Smooth muscle cell (in vitro differentiated cells): ENCODE results near the gene RBPJ. TPM values are rescaled to one million over a fixed set of nuclear protein-coding genes. Genes with fewer than 3 reads are reported as not detected.
A peak's percentile ranks its signal among the peaks of the same experiment; 100 is the strongest.

Source experiments
- DNase-seq: peaks from one replicate; lab custom pipeline; 2025; ENCODE audit not compliant: unreplicated experiment; lab: John Stamatoyannopoulos, UW
- H2AFZ ChIP-seq: fragments of 200-600 bp; sonication (generic); 2 replicates; pipeline ENCODE4 v1.6.0; 2016; ENCODE audit warnings: antibody characterized with exemption, low read depth, mild to moderate bottlenecking
- H3F3A ChIP-seq: fragments of 200-600 bp; sonication (generic); 2 replicates; pipeline ENCODE4 v1.6.0; 2017; ENCODE audit warnings: antibody characterized with exemption, low read depth
- H3K27ac ChIP-seq: fragments of 200-600 bp; sonication (generic); 2 replicates; pipeline ENCODE4 v1.5.1; 2016; ENCODE audit warnings: low read depth, mild to moderate bottlenecking
- H3K27me3 ChIP-seq: fragments of 200-600 bp; sonication (generic); 2 replicates; pipeline ENCODE4 v1.6.1; 2016; ENCODE audit warnings: low read depth, mild to moderate bottlenecking
- H3K36me3 ChIP-seq: fragments of 200-600 bp; sonication (generic); 2 replicates; pipeline ENCODE4 v1.5.1; 2016; ENCODE audit warnings: low read depth
- H3K4me1 ChIP-seq: fragments of 200-600 bp; sonication (generic); 2 replicates; pipeline ENCODE4 v1.5.1; 2016; ENCODE audit warnings: low read depth
- H3K4me2 ChIP-seq: fragments of 200-600 bp; sonication (generic); 2 replicates; pipeline ENCODE4 v1.6.0; 2016; ENCODE audit warnings: mild to moderate bottlenecking
- H3K4me3 ChIP-seq: fragments of 200-600 bp; sonication (generic); 2 replicates; pipeline ENCODE4 v1.5.1; 2016; ENCODE audit warnings: mild to moderate bottlenecking
- H3K79me2 ChIP-seq: fragments of 200-600 bp; sonication (generic); 2 replicates; pipeline ENCODE4 v1.6.0; 2016; ENCODE audit warnings: low read depth, mild to moderate bottlenecking
- H3K9ac ChIP-seq: fragments of 200-600 bp; sonication (generic); 2 replicates; pipeline ENCODE4 v1.6.0; 2016; ENCODE audit warnings: low read depth
- H3K9me3 ChIP-seq: fragments of 200-600 bp; sonication (generic); replicated peaks from 2 replicates; pipeline ENCODE4 v1.5.1; 2016; ENCODE audit warnings: low read depth
- H4K20me1 ChIP-seq: fragments of 200-600 bp; sonication (generic); 2 replicates; pipeline ENCODE4 v1.6.0; 2016; ENCODE audit warnings: low read depth
- WGBS: methylation state at CpG from one replicate; pipeline ENCODE4 v1.1.7; 2016; ENCODE audit warnings: low lambda C conversion rate; 5-methylcytosine and 5-hydroxymethylcytosine counted together
- polyA plus RNA-seq: library from polyadenylated mRNA; unstranded; fragments of >200 nt; fragmentation: Nextera tagmentation; extraction: Ambion mirVana; gene quantifications from 2 replicates; pipeline ENCODE4 v1.2.1, GENCODE V29; 2016
- total RNA-seq: library from RNA; depleted of rRNA; stranded (reverse); fragments of >200 nt; gene quantifications from 2 replicates; pipeline ENCODE4 v1.2.3, GENCODE V29; 2014
- TF ChIP-seq, protein P1 (sequence below): fragments of 200-600 bp; sonication (generic); IDR thresholded peaks from 2 replicates; pipeline ENCODE4 v1.5.1; 2017; ENCODE audit warnings: borderline replicate concordance, mild to moderate bottlenecking, antibody characterized with exemption; ENCODE audit not compliant: insufficient read depth, poor library complexity, severe bottlenecking

The RBPJ gene
- total and polyA plus RNA-seq, 2 experiments from 2014 or later, result 96.9 to 137 TPM

DNA sequence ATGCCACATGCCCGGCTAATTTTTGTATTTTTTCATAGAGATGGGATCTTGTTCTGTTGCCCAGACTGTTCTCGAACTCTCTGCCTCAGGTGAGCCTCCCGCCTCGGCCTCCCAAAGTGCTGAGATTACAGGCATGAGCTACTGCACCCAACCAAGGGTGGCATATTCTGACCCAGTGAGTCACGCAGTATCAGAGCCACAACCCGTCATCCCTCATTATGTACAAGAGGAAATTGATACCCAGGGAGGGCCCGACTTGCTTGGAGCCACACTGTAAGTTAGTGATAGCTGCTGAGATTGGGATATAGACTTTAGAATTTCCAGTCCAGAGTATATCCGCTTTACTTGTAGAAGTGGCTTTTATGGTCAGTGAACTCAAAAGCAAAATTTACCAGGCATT lies 154.9 kb downstream of the RBPJ start:
- Histone ChIP-seq H3K27me3 (peaks cover 4% of the 10 kb centered on the region), H3K27ac (no peak overlapping the region), H4K20me1 (no peaks in the 10 kb centered on the region), H3K4me3 (no peak overlapping the region), H3K9me3 (no peaks in the 10 kb centered on the region), H2AFZ (no peak overlapping the region), H3K79me2 (no peaks in the 10 kb centered on the region), H3K4me1 (no peaks in the 10 kb centered on the region), H3K4me2 (no peak overlapping the region), H3F3A (no peaks in the 10 kb centered on the region), H3K9ac (no peak overlapping the region), H3K36me3 (no peaks in the 10 kb centered on the region)
- DNase-seq, result no peak
- 86% methylated on average over 8 of the region's 8 CpGs for WGBS
- TF ChIP-seq, protein P1, sequence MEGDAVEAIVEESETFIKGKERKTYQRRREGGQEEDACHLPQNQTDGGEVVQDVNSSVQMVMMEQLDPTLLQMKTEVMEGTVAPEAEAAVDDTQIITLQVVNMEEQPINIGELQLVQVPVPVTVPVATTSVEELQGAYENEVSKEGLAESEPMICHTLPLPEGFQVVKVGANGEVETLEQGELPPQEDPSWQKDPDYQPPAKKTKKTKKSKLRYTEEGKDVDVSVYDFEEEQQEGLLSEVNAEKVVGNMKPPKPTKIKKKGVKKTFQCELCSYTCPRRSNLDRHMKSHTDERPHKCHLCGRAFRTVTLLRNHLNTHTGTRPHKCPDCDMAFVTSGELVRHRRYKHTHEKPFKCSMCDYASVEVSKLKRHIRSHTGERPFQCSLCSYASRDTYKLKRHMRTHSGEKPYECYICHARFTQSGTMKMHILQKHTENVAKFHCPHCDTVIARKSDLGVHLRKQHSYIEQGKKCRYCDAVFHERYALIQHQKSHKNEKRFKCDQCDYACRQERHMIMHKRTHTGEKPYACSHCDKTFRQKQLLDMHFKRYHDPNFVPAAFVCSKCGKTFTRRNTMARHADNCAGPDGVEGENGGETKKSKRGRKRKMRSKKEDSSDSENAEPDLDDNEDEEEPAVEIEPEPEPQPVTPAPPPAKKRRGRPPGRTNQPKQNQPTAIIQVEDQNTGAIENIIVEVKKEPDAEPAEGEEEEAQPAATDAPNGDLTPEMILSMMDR, result no peak

DNA sequence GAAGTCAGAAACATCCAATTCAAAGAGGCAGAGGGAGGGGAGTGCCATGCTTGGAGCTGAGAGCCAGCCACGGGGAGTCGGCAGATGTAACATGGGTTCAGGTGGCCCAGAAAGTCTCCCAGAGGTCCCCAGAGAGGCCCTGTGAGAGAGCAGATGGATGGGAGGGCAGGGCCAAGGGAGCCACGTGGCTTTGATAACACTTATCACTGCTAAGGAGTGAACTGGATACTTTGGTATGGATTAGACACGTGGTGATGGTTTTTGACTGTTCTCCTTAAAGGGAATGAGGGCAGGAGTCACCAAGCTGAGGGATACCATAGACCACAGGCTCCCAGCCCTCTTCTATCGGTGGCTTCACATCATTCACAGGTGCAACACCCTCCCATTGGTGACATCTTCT lies 155.7 kb downstream of the RBPJ start:
- no peak overlapping the region for H3K9ac ChIP-seq
- H3K27me3 ChIP-seq, result peaks cover 3% of the 10 kb centered on the region
- H2AFZ ChIP-seq, result no peak overlapping the region
- H3K79me2 ChIP-seq, result no peaks in the 10 kb centered on the region
- DNase-seq, result no peak
- no peak overlapping the region for H3K4me3 ChIP-seq
- TF ChIP-seq, protein P1, result no peak
- no peak overlapping the region for H3K27ac ChIP-seq
- no peaks in the 10 kb centered on the region for H3K4me1 ChIP-seq
- H4K20me1 ChIP-seq, result no peaks in the 10 kb centered on the region
- no peaks in the 10 kb centered on the region for H3F3A ChIP-seq
- WGBS, result 78% methylated on average over 5 of the region's 5 CpGs
- no peaks in the 10 kb centered on the region for H3K36me3 ChIP-seq
- no peak overlapping the region for H3K4me2 ChIP-seq
- H3K9me3 ChIP-seq, result no peaks in the 10 kb centered on the region

DNA sequence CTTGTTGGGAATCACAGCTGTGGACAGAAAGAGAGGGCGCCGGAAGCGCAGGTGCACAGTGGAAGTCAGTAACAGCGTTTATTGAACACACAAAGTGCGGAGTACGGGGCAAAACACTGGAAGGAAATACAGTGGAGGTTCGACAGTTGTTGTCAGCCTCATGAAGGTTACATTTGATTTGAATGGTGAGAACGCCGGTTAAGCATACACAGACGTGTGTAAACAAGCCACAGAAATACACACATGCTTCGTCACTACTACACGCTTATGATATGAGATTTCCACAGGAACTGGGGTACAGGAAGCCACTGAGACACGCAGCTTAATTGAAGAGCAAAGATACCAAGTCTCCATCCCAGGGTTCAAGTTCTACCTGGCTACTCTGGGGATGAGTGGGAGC lies 157.5 kb downstream of the RBPJ start:
- no peaks in the 10 kb centered on the region for H3K36me3 ChIP-seq
- no peaks in the 10 kb centered on the region for H4K20me1 ChIP-seq
- no peak overlapping the region for H3K27ac ChIP-seq
- H3K4me1 ChIP-seq, result peaks cover 9% of the 10 kb centered on the region
- H3K4me3 ChIP-seq, result no peak overlapping the region
- H2AFZ ChIP-seq, result no peak overlapping the region
- H3K27me3 ChIP-seq, result no peaks in the 10 kb centered on the region
- peaks cover 1% of the 10 kb centered on the region for H3F3A ChIP-seq
- no peaks in the 10 kb centered on the region for H3K79me2 ChIP-seq
- H3K9ac ChIP-seq, result no peak overlapping the region
- TF ChIP-seq, protein P1, result no peak
- no peak for DNase-seq
- WGBS, result 88% methylated on average over 13 of the region's 13 CpGs
- H3K4me2 ChIP-seq, result no peak overlapping the region
- no peaks in the 10 kb centered on the region for H3K9me3 ChIP-seq

DNA sequence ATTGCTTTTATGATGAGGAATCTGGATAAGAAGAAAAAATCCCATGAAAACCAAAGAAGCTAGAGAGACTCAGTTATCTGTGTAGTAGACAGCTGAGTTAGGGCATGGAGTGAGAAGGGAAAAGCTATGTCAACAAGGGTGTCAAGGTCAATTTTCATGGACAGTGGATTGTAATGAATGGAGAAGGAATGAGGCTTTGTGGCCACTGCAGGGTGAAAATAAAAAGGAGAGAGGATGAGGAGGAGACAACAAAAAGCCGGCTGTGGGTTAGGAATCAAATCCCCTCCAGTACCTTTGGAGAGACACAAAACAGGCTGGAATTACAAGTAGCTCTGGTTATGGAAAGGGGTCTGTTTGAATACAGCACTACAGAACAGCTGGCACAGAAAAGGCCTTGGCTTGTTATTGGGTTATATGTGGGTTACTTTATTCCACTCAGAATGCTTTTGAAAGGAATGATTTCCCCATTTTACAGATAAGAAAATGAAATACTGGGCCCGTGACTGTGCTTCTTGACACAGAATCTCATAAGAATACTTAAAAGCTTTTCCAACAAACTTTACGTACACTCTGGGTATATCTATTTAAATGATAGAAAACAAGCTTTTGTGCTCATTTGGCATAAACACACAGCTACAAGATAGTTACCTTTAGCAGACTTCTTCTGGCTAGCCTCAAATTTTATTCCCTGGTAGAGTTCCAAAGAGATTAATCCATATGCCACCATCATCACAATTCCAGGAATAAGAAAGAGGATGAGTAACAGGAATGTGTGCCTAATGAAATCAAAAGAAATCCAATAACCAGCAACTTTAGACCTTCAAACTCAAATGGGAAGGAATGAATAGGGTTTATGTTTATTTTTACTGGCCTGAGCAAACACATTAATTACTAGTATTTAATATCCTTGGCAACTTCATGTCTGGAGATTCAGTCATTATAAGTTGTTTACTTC lies 162.0 kb downstream of the RBPJ start:
- H3K27me3 ChIP-seq, result no peaks in the 10 kb centered on the region
- peak overlapping the region; percentile 69 for H3K4me2 ChIP-seq
- peak overlapping the region; percentile 4 for H2AFZ ChIP-seq
- H4K20me1 ChIP-seq, result no peaks in the 10 kb centered on the region
- no peaks in the 10 kb centered on the region for H3K79me2 ChIP-seq
- TF ChIP-seq, protein P1, result no peak
- WGBS, result 26% methylated on average over 3 of the region's 3 CpGs
- peak overlapping the region; percentile 74 for H3K27ac ChIP-seq
- peaks cover 12% of the 10 kb centered on the region for H3F3A ChIP-seq
- DNase-seq, result no peak
- no peaks in the 10 kb centered on the region for H3K9me3 ChIP-seq
- no peak overlapping the region for H3K4me3 ChIP-seq
- H3K36me3 ChIP-seq, result no peaks in the 10 kb centered on the region
- no peak overlapping the region for H3K9ac ChIP-seq
- H3K4me1 ChIP-seq, result peaks cover 10% of the 10 kb centered on the region
